Adipocyte (in vitro differentiated cells): ENCODE data around the gene IQSEC2.

Source experiments
- DNase-seq: peaks from one replicate; pipeline ENCODE4 v3.0.0-alpha.2; 2015; ENCODE audit warnings: low read depth
- H3K27me3 ChIP-seq: replicated peaks from 2 replicates; pipeline ENCODE4 v1.7.0; 2013; ENCODE audit warnings: mild to moderate bottlenecking, low read length, moderate library complexity; ENCODE audit not compliant: control insufficient read depth, insufficient read depth
- H3K36me3 ChIP-seq: 2 replicates; pipeline ENCODE4 v1.7.0; 2013; ENCODE audit warnings: low read length, mild to moderate bottlenecking, moderate library complexity; ENCODE audit not compliant: control insufficient read depth, insufficient read depth, severe bottlenecking
- H3K4me1 ChIP-seq: 2 replicates; pipeline ENCODE4 v1.7.0; 2013; ENCODE audit warnings: mild to moderate bottlenecking, low read length, moderate library complexity; ENCODE audit not compliant: control insufficient read depth, insufficient read depth
- H3K4me3 ChIP-seq: 2 replicates; pipeline ENCODE4 v1.7.0; 2013; ENCODE audit warnings: mild to moderate bottlenecking, low read length, moderate library complexity
- H3K9ac ChIP-seq: 2 replicates; pipeline ENCODE4 v1.7.0; 2013; ENCODE audit warnings: mild to moderate bottlenecking, low read length, moderate library complexity
- H3K9me3 ChIP-seq: 2 replicates; pipeline ENCODE4 v1.7.0; 2013; ENCODE audit warnings: mild to moderate bottlenecking, low read length, moderate library complexity; ENCODE audit not compliant: control insufficient read depth

Gene IQSEC2

DNA sequence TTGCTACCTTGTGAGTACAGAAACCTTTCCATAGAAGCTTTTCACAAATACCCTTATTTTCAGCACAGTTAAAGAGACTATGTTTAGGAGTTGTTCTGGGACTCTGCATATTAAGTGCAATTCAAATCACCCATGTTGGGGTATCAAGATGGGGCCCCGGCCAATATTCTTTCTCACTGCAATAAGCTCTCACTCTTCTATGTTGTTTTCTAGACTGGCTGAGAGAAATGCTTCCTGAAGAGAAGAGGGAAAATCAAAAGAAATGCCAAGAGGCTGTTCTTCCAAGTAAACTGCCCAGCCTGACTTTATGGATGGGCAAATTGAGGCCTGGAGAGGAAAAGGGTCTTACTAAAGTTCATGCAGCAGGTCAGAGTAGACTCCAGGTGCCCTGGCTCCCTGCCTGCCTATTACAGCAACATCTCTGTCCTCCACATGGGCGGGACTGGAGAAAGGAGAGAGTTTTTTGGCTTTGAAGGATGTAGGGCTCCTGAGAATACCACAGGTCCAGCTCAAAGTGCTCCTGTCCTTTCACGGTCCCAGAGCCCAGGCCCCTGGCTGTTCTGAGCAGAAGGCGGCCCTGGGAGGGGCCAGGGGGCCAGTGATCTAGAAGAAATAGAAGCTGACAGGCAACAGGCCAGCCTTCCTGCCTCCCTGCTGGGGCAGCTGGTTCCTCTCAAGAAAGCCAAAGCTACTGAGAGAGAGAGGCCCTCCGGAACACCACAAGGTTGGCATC is 745 bp upstream of the IQSEC2 start:
- Histone ChIP-seq H3K36me3 (no peaks in the 10 kb centered on the region), H3K9me3 (no peaks in the 10 kb centered on the region), H3K27me3 (peaks cover 22% of the 10 kb centered on the region), H3K4me1 (peaks cover 35% of the 10 kb centered on the region), H3K9ac (peak overlapping the region; percentile 70), H3K4me3 (peak overlapping the region; percentile 78)
- peak; percentile 10 for DNase-seq

DNA sequence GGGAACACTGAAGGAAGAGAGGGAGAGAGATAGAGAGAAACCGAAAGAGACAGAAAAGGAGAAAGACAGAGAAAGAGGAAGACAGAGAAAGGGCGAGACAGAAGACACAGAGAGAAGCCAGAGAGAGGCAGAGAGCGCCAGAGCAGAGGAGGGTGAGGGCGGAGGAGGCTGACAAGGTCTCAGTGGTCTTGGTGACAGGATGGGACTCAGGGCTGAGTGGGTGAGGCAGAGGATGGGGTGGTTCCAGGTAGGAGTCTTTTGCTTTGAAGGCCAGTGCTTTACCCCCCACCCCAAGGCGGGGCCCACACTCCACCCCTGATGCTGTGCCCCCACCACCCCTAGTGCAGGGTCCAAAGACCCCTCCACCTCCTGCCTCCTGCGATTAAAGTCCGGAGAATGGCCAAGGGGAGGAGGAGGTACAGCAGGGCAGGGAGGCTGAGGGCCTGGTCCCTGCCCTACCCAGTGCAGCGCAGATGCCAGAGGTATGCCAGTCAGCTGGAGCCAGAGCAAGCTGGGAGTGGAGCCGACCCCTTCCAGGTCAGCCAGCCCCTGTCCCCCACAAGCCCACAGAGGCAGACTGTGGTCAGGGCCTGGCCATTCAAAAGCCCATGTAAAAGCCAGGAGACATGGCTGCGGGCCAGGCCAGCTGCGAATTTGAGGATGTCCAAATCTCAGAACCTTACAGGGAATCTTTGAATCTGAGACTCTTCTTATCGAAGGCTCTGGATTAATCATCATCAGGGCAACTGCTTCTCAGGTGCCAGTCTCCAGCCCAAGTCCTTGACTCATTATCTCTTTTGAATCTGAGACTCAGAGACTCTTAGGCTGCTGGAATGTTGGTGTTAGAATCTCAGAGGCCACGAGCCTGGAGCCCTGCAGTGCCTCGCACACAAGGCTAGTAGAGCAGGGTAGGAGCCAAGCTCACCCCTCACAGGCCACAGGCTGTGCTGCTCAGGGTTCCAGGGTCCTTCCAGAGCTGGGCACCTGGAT is 758 bp downstream of the IQSEC2 start:
- Histone ChIP-seq H3K9me3 (no peaks in the 10 kb centered on the region), H3K27me3 (peaks cover 19% of the 10 kb centered on the region), H3K9ac (peak overlapping the region; percentile 70), H3K36me3 (no peaks in the 10 kb centered on the region), H3K4me3 (peak overlapping the region; percentile 78), H3K4me1 (peaks cover 32% of the 10 kb centered on the region)
- DNase-seq: peak; percentile 50

- peaks cover 24% of the 10 kb centered on the region for H3K4me1 ChIP-seq
- no peaks in the 10 kb centered on the region for H3K9me3 ChIP-seq
- H3K36me3 ChIP-seq: no peaks in the 10 kb centered on the region
- H3K9ac ChIP-seq: no peak overlapping the region
- no peak overlapping the region for H3K4me3 ChIP-seq
- H3K27me3 ChIP-seq: peaks cover 18% of the 10 kb centered on the region
- DNase-seq: no peak
Observed at GRCh38 chrX:53279296-53280237, 1.8 kb downstream of the IQSEC2 start.

DNA sequence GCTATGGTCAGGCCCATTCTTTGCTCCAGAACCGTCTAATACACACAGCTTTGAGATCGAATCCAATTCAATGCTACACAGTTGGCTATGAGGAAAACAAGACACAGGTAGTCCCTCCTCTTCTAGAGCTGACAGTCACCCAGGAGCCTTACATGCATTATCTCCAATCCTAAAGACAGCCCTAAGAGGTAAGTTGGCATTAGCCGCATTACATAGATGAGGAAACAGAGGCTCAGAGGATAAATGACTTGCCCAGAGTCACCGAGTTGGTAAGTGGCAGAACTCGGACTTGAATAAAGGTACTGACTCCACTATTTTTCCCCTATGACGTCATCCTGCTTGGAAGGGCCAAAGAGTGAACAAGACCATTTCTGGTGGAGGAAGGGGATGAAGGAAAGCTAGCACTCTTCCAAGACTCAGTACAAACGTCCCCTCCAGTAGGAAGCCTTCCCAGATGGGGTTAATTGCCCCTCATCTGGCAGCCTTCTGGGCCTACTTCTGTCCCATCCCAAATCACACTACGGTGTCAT is 8.5 kb downstream of the IQSEC2 start:
- no peak for DNase-seq
- Histone ChIP-seq H3K9me3 (no peaks in the 10 kb centered on the region), H3K4me3 (no peak overlapping the region), H3K27me3 (peaks cover 42% of the 10 kb centered on the region), H3K4me1 (peaks cover 4% of the 10 kb centered on the region), H3K9ac (no peak overlapping the region), H3K36me3 (no peaks in the 10 kb centered on the region)

- Histone ChIP-seq H3K4me3 (no peak overlapping the region), H3K9ac (no peak overlapping the region), H3K9me3 (no peaks in the 10 kb centered on the region), H3K4me1 (peaks cover 33% of the 10 kb centered on the region), H3K27me3 (peaks cover 39% of the 10 kb centered on the region), H3K36me3 (no peaks in the 10 kb centered on the region)
- no peak for DNase-seq
Observed at GRCh38 chrX:53269536-53270107, 11.8 kb downstream of the IQSEC2 start.

- Histone ChIP-seq H3K4me3 (no peak overlapping the region), H3K9ac (no peak overlapping the region)
- no peak for DNase-seq
Observed at GRCh38 chrX:53268173-53268572, 13.2 kb downstream of the IQSEC2 start.

GRCh38 chrX:53266914-53267313 is 14.5 kb downstream of the IQSEC2 start:
- Histone ChIP-seq H3K4me1 (peaks cover 36% of the 10 kb centered on the region), H3K27me3 (peaks cover 24% of the 10 kb centered on the region), H3K4me3 (no peak overlapping the region), H3K9me3 (no peaks in the 10 kb centered on the region), H3K36me3 (no peaks in the 10 kb centered on the region), H3K9ac (no peak overlapping the region)
- no peak for DNase-seq

More at GRCh38 chrX:53268173-53268572, 13.2 kb downstream of the IQSEC2 start:
- Histone ChIP-seq H3K27me3 (peaks cover 31% of the 10 kb centered on the region), H3K4me1 (peaks cover 35% of the 10 kb centered on the region), H3K36me3 (no peaks in the 10 kb centered on the region), H3K9me3 (no peaks in the 10 kb centered on the region)

GRCh38 chrX:53265771-53266574 is 15.4 kb downstream of the IQSEC2 start:
- Histone ChIP-seq H3K4me3 (peak overlapping the region; percentile 44), H3K27me3 (peaks cover 31% of the 10 kb centered on the region), H3K9ac (peak overlapping the region; percentile 66), H3K36me3 (no peaks in the 10 kb centered on the region), H3K4me1 (peaks cover 36% of the 10 kb centered on the region), H3K9me3 (no peaks in the 10 kb centered on the region)
- DNase-seq: peak; percentile 83

DNA sequence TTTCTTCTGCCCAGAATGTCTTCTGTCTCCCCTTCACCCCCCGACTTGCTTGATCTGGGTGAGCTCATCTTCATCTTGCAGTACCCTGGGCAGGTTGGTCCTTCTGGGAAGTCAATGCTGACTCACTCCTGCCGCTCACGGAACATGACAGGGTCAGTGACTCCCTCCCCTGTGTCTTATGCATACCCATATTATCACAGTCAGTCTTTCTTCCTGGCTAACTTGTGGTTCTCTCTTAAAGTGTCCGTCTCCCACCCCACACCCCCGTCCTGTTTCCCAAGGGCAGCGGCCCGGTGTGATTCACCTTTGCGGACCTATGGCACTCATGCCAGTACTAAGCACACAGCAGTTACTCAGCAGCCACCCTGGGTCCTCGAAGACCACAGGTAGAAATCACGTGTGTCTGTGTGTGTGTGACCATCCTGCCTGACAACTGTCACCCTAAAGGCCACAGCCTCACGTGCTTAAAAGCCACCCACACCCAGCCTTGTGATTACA is 17.7 kb downstream of the IQSEC2 start:
- H3K36me3 ChIP-seq: no peaks in the 10 kb centered on the region
- H3K9me3 ChIP-seq: no peaks in the 10 kb centered on the region
- peak; percentile 40 for DNase-seq
- H3K9ac ChIP-seq: no peak overlapping the region
- H3K4me1 ChIP-seq: peaks cover 36% of the 10 kb centered on the region
- no peak overlapping the region for H3K4me3 ChIP-seq
- H3K27me3 ChIP-seq: peaks cover 26% of the 10 kb centered on the region
